ENCODE measurements around the gene RNF220. TPM values are rescaled to one million over a fixed set of nuclear protein-coding genes. Genes with fewer than 3 reads are reported as not detected.
"Not testable (repeated sequence)": the region's sequence is repeated elsewhere in the genome, so short reads cannot be mapped to it uniquely, and the experiment has no call there.

Gene RNF220
- total RNA-seq, 1 donor from 2014 or later = 74.0 TPM

DNA sequence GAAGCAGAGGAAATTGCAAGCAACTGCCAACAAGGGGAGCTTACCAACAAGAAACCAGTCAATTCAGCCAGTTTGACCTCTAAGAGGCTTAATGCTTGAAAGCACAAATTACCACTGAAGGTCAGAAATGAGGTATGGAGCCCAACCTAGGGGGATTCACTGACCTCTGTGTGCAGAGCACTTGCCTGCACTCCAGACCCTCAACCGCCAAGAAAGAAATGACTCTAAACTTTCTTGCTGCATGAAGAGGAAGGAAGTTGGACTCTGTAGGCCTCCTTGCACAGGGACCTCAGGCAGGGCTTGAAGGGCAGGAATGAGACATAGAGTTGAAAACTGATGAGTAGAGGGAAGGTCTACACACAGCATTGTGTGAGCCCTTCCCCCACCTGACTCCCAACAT is 279.5 kb downstream of the RNF220 start:
- DNase-seq = no peak

DNA sequence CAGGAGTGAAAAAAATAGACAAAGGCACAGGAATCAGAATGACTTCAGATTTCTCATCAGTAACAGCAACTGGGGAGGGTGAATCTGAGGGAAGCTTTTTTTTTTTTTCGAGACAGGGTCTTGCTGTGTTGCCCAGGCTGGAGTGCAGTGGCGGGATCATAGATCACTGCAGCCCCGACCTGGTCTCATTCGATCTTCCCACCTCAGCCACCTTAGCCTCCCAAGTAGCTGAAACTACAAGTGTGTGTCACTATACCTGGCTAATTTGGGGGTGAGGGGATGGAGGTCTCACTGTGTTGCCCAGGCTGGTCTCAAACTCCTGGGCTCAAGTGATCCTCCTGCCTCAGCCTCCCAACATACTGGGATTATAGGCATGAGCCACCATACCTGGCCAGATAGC is 280.2 kb downstream of the RNF220 start:
- DNase-seq = no peak

DNA sequence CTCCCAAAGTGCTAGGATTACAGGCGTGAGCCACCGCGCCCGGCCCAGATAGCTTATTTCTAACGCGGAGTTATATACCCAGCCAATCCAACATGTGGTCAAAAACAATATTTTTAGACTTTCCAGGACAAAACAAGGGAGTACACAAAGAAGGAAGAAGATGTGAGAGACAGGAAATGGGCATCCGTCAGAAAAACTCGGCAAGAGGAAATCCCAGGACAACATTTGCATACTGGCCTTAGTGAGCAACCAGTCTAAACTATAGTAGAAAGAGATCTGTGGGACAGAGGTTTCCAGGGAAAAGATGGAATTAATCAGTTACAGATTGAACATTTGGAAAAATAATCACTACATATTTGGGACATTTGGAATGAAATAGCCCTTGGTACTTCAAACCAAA is 280.8 kb downstream of the RNF220 start:
- DNase-seq = no peak

DNA sequence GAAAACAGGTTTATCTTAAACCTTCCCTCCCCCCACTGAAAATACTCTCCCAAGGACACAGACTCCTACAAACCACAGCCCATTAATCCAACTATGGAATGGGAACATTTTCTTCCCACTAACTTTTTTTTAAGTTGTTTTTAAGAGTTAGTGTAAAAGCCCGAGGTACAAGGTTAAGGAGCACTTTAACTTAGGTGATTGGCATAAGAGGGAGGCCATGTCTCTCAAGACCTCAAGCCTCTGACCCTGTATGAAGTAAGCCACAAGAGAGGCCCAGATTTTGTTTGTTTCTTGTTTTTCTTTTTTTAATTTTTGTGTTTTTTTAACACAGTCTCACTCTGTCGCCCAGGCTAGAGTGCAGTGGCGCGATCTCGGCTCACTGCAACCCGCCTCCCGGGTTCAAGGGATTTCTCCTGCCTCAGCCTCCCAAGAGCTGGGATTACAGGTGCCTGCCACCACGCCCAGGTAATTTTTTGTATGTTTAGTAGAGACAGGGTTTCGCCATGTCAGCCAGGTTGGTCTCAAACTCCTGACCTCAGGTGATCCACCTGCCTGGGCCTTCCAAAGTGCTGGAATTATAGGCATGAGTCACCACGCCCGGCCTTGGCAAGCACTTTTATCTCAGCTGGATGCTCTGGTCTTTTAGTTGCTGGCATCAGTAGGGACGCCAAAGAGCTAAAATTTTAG is 283.8 kb downstream of the RNF220 start:
- no peak for DNase-seq

DNA sequence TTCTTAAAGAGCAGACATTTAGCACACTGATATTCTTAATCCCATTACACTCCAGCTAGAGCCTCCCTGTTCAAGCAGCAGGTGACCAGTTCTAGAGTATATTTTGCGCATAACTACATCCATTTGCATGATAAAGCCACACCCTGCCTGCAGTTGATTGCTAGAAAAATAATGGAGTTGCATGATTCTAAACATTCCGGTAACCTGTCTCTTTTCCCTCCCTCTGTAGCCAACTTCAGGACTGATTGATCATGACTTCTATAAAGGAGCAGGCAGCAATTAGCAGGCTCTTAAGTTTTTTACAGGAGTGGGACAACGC is 284.4 kb downstream of the RNF220 start:
- DNase-seq = no peak

DNA sequence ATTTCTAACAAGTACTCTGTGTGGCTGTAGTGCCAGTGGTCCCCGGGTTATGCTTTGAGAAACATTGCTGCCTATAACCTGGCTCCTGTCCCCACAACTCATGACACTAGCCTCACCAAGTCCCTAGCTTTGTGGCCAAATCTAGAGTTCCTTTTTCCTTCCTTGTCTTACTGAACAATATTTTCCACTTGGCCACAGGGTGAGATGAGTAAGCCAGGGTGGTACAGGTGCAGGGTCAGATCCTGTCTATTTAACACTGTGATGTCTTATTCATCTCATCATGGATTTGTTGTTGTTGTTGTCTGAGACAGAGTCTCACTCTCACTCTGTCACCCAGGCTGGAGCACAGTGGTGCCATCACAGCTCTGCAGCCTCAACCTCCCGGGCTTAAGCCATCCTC is 288.1 kb downstream of the RNF220 start:
- no peak for DNase-seq

DNA sequence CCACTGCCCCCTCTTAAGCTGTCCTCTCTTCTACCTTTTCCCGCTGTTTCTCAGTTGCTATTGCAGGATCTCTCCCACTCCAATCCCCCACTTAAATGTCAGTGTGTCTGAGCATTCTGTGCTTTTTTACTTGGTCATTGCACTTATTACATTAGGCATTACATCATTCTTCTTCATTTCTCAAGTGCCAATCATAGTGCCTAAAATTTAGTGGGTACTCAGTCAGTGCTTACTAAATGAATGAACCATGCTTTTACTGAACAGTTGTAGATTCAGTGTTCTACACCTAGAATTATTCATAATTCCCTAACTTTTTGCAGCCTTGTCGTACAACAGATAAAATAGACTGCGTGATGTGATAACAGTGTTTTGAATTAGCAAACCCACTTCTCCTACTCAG is 288.8 kb downstream of the RNF220 start:
- DNase-seq = no peak

DNA sequence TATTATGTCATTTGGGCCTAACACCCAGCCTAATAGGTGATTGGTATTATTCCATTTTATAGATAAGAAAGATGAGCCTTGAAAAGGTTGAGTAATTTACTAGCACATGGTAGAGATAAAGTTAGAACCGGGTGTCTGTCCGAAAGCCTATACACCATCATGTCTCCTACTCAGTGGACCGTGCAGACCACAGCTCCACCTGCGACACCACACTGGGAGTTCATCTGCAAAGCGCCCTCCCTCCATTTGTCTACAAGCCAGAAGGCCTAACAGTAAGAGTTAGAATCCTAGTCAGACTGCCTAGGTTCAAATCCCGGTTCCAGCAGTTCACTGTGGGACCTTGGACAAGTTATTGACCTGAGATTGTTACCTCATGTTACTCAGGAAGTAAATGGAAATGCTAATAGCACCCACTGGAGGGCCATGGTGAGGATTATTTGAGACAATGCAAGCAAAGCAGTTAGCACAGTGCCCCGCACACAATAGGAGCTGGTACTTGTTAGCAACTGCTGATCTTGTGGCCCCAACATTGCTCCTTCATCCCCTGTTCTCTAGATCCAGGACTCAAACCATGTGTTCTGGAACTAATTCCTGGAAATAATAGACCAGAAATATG is 289.9 kb downstream of the RNF220 start:
- no peak for DNase-seq

DNA sequence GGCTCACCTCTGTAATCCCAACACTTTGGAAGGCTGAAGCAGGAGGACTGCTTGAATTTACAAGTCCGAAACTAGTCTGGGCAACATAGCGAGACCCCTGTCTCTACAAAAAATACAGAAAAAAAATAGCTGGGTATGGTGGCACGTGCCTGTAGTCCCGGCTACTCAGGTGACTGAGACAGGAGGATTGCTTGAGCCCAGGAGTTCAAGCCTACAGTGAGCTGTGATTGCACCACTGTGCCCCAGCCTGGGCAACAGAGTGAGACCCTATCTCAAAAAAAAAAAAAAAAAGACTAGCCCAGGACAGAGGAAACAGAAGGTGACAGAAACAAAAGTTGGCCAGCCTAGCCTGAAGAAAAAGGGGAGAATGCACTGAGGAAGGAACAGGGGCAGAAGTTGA is 290.6 kb downstream of the RNF220 start:
- no peak for DNase-seq

DNA sequence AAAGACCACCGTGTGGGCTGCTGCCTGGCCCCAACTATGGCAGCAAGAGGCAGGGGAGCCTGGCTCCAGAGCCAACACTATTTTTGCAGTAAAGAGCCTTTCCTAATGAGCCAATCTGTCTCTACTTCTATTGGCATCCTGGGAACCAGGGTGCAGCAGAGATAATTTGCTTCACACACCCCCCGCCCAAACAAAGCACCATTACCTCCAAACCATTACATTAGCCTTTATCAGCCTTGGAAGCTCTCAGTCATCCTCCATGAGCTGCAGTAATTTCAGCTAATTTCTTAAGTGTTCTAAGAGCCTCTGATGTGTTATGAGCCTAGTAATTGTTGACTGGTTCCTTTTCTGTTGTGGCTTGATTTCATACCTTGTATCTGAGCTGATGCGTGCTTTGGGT is 291.0 kb downstream of the RNF220 start:
- no peak for DNase-seq

DNA sequence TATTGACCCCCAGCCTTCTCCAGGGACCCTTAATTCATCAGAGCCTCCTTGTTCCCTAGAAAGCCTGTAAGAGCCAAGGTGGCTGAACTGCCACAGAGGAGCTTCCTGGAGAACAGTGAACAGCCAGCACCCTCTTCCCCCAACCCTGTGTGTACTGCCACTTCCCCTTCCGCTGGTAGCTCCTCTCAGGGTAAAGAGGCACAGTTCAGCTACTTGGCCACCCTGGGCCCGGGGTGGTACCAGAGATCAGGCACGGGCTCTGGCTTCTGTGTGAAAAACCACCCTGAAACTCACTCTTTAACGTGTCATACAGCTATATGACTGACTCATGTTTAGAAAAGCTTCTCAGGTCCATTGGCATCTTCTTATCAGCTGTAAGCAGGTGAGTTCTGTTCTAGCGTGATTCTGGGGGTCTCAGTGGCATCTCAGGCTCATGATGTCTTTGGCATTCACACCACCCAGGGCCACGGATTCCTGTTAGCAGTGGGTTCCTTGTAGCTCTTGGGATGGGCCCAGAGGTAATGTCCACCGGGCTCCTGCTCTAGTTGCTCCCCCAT is 291.8 kb downstream of the RNF220 start:
- no peak for DNase-seq

DNA sequence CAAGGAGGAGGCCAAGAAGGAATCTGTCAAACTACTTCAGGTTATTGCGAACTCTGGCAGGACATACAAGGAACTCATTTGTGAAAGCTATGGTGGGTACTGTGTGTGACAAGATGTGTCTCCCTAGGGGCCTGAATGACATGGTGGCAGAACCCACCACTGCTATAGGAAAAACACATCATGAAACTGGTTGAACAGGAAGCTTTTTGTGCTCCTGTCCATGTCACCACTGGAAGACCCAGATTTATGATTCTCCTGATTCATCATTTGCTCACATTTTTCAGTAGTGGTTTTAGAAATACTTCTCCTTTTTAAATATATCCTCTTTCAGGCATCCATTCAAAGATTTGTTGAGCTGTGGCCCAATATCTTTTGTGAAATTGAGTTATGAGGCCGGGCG is 293.1 kb downstream of the RNF220 start:
- DNase-seq = no peak

DNA sequence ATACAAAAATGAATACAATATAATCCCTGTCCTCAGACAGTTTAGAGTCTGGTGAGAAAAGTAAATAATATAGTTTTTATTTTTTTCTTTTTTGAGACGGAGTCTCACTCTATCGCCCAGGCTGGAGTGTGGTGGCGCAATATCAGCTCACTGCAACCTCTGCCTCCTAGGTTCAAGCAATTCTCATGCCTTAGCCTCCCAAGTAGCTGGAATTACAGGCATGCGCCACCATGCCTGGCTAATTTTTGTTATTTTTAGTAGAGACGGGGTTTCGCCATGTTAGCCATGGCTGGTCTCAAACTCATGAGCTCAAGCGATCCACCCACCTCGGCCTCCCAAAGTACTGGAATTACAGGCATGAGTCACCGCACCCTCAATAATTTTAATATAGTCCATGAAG is 294.3 kb downstream of the RNF220 start:
- not testable (repeated sequence) for DNase-seq

DNA sequence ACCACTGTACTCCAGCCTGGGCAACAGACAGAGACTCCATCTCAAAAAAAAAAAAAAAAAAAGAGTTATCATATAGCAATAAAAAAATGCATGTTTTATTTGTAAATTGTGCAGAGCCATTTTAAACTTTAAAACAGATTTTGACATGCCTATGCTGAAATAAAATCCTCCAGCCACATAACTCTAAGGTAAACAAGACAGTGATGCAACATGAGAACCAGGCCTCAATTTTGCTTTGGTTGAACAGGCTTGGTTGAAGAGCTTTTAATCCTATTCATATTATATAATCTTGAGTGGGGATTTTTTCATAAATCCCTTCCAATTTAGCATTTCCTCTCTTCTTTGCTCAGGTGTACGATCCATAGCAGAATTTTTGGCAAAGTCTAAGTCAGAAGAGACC is 295.5 kb downstream of the RNF220 start:
- no peak for DNase-seq

DNA sequence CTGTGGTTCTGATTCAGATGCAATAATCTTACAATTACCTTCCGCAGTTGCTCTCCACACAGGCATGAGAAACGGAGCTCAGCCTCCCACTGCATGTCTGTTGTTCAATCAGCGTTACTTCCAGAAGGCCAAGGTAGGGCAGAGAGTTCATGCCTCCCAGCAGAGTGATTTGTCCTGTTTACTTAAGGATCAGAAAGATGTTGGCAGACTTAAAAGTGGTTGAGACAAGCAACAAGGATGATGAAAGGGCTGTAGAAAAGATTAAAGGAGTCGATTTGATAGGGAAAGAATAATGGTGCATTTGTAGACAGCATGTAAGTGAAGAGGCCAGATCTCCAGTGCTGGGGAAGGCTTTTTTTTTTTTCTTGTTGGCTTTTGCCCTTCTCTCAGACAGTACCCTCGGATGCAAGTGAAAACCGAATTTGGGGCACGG is 296.1 kb downstream of the RNF220 start:
- DNase-seq = no peak

Other genes with a start within 250 kb of the RNF220 start
- 13.0 and 16.5 TPM in 2 replicates for gene DMAP1, start 191.8 kb upstream of the RNF220 start, total RNA-seq
- gene ERI3, start 50.0 kb upstream of the RNF220 start, total RNA-seq = 35.1 and 36.6 TPM in 2 replicates